Measurements from ENCODE around the gene FAM53A.

FAM53A gene

DNA sequence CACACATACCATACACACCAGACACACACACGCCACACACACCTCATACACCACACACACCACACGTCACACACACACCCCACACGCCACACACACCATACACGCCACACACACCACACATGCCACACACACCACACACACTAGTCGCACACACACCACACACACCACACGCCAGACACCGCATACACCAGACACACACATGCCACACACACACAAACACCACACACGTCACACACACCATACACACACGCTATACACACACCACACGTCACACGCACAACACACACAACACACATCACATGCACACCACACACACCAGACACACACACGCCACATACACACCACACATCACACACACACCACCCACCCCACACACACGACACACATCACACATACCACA, 32.0 kb downstream of the FAM53A start:
- Histone ChIP-seq H3K27me3 (replicated peaks; ENCODE audit: control insufficient read depth, insufficient read depth, low read length) (no peaks in the 10 kb centered on the region), H3K36me3 (ENCODE audit: control insufficient read depth, insufficient read depth, low read length) (no peaks in the 10 kb centered on the region), H3K4me3 (replicated peaks; ENCODE audit: low read depth, low read length) (no peak overlapping the region)
- TF ChIP-seq, protein P1, sequence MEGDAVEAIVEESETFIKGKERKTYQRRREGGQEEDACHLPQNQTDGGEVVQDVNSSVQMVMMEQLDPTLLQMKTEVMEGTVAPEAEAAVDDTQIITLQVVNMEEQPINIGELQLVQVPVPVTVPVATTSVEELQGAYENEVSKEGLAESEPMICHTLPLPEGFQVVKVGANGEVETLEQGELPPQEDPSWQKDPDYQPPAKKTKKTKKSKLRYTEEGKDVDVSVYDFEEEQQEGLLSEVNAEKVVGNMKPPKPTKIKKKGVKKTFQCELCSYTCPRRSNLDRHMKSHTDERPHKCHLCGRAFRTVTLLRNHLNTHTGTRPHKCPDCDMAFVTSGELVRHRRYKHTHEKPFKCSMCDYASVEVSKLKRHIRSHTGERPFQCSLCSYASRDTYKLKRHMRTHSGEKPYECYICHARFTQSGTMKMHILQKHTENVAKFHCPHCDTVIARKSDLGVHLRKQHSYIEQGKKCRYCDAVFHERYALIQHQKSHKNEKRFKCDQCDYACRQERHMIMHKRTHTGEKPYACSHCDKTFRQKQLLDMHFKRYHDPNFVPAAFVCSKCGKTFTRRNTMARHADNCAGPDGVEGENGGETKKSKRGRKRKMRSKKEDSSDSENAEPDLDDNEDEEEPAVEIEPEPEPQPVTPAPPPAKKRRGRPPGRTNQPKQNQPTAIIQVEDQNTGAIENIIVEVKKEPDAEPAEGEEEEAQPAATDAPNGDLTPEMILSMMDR (IDR thresholded peaks at IDR 0.05; ENCODE audit: insufficient read depth, low read length, poor library complexity, severe bottlenecking) = no peak
- no peak for DNase-seq (ENCODE audit: extremely low read depth, insufficient read length)

DNA sequence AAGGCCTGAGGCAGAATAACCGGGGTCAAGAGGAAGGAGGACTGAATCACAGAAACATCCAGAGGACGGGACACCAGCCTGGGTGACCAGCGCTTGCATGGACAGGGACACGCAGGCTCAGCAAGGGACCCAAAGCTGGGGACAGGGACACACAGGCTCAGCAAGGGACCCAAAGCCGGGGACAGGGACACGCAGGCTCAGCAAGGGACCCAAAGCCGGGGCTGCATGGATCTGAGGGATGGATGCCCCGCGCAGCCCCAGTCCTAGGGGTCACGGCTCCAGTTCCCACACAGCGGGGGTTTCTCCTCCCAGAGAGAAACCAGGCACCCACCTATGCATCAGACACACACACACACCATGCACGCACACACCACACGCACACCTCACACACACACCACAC, 32.5 kb downstream of the FAM53A start:
- TF ChIP-seq, protein P1 (IDR thresholded peaks at IDR 0.05; ENCODE audit: insufficient read depth, low read length, poor library complexity, severe bottlenecking) = no peak
- DNase-seq (ENCODE audit: extremely low read depth, insufficient read length) = no peak

DNA sequence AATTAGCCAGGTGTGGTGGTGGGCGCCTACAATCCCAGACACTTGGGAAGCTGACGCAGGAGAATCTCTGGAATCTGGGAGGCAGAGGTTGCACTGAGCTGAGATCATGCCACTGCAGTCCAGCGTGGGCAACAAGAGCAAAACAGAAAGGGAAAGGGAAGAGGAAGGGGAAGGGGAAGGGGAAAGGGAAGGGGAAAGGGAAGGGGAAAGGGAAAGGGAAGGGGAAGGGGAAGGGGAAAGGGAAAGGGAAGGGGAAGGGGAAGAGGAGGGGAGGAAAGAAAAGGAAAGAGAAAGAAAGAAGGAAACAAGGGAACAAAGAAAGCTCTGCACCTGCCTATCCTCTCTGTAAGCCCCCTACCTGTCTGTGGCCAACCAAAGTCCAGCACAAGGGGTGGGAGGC, 35.2 kb downstream of the FAM53A start:
- H3K27me3 ChIP-seq (replicated peaks; ENCODE audit: control insufficient read depth, insufficient read depth, low read length) = no peaks in the 10 kb centered on the region
- TF ChIP-seq, protein P1 (IDR thresholded peaks at IDR 0.05; ENCODE audit: insufficient read depth, low read length, poor library complexity, severe bottlenecking) = no peak
- no peaks in the 10 kb centered on the region for H3K36me3 ChIP-seq (ENCODE audit: control insufficient read depth, insufficient read depth, low read length)
- no peak for DNase-seq (ENCODE audit: extremely low read depth, insufficient read length)
- H3K4me3 ChIP-seq (replicated peaks; ENCODE audit: low read depth, low read length) = no peak overlapping the region

More for the DNA sequence above, 32.5 kb downstream of the FAM53A start:
- H3K27me3 ChIP-seq (replicated peaks; ENCODE audit: control insufficient read depth, insufficient read depth, low read length) = no peaks in the 10 kb centered on the region
- H3K36me3 ChIP-seq (ENCODE audit: control insufficient read depth, insufficient read depth, low read length) = no peaks in the 10 kb centered on the region
- no peak overlapping the region for H3K4me3 ChIP-seq (replicated peaks; ENCODE audit: low read depth, low read length)

DNA sequence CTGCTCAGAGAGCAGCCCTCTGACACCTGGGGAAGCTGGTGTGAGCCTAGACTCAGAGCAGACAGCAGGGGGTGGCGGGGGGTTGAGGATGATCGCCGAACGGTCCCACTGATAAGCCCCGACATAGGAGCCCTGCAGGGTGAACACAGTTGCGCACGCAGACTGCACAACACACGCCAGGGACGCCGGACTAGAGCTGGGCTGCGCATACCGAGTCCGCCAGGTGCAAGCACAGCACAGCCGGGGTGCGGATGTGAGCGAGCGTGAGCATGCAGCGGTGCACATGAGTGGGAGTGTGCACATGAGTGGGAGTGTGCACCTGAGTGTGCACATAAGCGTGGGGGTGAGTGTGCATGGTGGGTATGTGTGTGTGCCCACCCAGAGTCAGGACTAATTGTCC, 36.7 kb downstream of the FAM53A start:
- H3K36me3 ChIP-seq (ENCODE audit: control insufficient read depth, insufficient read depth, low read length) = no peaks in the 10 kb centered on the region
- DNase-seq (ENCODE audit: extremely low read depth, insufficient read length) = no peak
- TF ChIP-seq, protein P1 (IDR thresholded peaks at IDR 0.05; ENCODE audit: insufficient read depth, low read length, poor library complexity, severe bottlenecking) = no peak
- no peaks in the 10 kb centered on the region for H3K27me3 ChIP-seq (replicated peaks; ENCODE audit: control insufficient read depth, insufficient read depth, low read length)
- H3K4me3 ChIP-seq (replicated peaks; ENCODE audit: low read depth, low read length) = no peak overlapping the region

DNA sequence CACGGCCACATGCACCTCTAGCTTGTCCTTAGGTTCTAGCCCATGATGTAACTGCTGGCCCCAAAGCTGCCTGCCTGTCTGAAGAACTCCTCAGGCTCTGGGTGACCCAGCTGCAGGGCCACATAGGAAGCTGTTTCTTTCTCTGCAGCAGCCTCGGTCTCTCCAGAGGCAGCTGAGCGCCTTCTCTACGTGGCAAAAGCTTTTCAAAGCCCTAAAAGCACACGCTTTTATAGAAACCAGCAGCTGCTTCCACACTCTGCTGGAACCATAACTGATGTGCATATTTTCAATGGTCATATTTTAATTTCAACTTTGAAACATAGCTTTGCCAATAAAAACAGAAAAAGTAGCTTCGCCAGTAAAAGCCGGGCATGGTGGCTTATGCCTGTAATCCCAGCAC, 37.4 kb downstream of the FAM53A start:
- Histone ChIP-seq H3K27me3 (replicated peaks; ENCODE audit: control insufficient read depth, insufficient read depth, low read length) (no peaks in the 10 kb centered on the region), H3K36me3 (ENCODE audit: control insufficient read depth, insufficient read depth, low read length) (no peaks in the 10 kb centered on the region), H3K4me3 (replicated peaks; ENCODE audit: low read depth, low read length) (no peak overlapping the region)
- DNase-seq (ENCODE audit: extremely low read depth, insufficient read length) = no peak
- TF ChIP-seq, protein P1 (IDR thresholded peaks at IDR 0.05; ENCODE audit: insufficient read depth, low read length, poor library complexity, severe bottlenecking) = no peak
